Measurements from ENCODE around the gene ELOVL2.

DNA sequence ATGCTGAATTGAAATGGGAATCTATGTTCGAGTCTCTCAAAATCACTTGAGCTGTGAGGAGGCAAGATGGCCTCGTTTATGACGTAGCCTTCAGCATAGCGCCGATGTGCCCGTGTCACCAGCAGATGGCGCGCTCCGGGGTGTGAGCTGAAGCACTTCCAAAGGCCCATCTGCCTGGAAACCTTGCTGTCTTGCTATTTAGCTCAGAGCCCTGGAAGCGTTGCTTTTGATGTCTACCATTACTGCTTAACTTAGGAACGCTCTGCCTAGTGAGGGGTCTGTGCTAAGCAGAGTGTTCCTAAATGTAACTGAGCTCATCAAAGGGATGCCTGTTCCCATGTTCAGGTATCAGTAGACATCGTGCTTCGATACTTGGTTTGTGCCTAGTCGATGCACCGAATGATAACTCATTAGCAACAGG is 89.5 kb downstream of the ELOVL2 start:
- TF ChIP-seq, protein P1, sequence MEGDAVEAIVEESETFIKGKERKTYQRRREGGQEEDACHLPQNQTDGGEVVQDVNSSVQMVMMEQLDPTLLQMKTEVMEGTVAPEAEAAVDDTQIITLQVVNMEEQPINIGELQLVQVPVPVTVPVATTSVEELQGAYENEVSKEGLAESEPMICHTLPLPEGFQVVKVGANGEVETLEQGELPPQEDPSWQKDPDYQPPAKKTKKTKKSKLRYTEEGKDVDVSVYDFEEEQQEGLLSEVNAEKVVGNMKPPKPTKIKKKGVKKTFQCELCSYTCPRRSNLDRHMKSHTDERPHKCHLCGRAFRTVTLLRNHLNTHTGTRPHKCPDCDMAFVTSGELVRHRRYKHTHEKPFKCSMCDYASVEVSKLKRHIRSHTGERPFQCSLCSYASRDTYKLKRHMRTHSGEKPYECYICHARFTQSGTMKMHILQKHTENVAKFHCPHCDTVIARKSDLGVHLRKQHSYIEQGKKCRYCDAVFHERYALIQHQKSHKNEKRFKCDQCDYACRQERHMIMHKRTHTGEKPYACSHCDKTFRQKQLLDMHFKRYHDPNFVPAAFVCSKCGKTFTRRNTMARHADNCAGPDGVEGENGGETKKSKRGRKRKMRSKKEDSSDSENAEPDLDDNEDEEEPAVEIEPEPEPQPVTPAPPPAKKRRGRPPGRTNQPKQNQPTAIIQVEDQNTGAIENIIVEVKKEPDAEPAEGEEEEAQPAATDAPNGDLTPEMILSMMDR (conservative IDR thresholded peaks at IDR 0.05): peak; percentile 46
- TF ChIP-seq EZH2 (IDR thresholded peaks at IDR 0.05; ENCODE audit: low read depth): no peak
